T1000 (cell line): ENCODE measurements around the gene IPCEF1.

Experiments
- DNase-seq: peaks from one replicate; lab custom pipeline; 2025; ENCODE audit warnings: mixed read lengths; lab: John Stamatoyannopoulos, UW

The IPCEF1 gene

GRCh38 chr6:154159126-154159525 lies 197.5 kb downstream of the IPCEF1 start:
- no peak for DNase-seq

DNA sequence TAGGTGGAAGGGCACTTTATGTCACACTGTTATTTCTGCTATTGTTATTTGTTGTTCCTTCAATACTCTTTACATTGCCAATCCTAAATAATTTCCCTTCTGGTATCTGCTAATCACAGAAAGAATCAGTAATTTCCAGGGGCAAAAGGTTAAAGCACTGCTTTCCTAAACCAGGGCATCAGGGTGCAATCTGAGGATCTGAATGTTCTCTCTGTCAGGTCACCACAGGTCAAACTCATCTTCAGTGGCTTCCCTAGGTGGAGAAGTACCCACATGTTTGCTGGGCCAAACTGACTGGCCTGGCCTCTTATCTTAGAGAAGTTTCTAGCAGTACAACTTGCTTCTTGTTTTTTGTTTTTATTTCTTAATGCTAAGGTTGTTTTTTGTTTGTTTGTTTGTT lies 198.9 kb downstream of the IPCEF1 start:
- DNase-seq, result no peak

GRCh38 chr6:154157082-154157481 lies 199.5 kb downstream of the IPCEF1 start:
- DNase-seq, result no peak

DNA sequence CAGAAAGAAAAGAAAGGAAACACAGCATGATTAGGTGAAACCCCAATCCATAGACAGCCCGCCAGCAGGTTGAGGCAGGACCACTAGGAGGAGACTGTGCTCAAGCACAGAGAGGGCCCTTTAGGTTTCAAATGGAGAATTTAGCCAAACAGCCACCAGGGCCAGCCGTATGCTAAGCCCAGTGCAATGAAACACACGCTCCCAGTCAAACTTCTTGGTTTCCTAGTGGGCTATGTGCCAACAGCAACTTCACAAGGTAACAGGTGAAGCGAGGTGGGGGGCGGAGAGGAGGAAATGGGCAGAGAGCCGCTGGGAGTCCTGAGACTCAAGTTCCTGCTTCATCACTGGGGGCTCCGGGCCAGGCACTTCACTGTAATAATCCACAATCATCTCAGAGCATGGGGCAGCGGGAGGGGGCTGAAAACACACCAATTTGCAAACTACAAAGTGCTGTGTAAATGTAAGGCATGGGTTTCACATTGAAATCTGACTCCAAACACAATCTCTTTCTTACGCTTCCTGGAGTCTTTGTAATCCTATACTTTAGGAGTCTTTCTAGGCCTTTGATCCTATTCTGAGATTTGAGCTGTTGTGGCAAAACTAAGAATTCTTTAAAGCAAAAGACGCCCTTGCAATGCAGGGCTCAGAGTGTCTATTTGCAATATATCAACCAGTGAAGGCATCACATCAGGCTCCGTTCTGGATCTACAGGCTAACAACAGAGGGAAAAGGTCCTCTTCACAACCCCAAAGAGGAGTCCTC lies 200.3 kb downstream of the IPCEF1 start:
- DNase-seq, result peak; percentile 3

DNA sequence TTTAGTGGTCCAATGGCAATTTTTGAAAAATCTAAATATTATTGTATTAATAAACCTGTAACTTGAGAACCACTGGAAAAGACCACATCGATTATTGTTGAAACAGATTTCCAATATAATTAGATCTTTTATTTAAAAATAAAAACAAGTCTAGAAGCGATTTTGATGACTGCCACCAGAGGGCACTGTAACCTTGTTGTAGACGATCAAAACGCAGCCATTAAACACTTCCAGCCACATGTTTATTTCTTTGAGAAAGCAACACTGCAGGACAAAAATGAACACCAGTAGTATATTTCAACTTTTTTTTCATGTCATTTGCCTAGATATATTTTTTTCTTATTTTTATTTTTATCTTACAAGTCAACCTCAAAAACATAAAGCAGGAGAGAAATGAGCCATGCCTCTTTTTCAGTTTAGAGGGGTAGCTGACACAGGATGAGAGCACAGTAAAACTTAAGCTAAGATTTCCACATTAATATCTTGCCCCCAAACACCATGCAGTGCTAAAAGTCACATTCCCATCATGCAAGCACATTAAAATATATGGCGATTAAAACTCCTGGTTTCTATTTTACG lies 202.1 kb downstream of the IPCEF1 start:
- no peak for DNase-seq

- DNase-seq, result no peak
Observed at GRCh38 chr6:154143753-154144152, 212.8 kb downstream of the IPCEF1 start.

DNA sequence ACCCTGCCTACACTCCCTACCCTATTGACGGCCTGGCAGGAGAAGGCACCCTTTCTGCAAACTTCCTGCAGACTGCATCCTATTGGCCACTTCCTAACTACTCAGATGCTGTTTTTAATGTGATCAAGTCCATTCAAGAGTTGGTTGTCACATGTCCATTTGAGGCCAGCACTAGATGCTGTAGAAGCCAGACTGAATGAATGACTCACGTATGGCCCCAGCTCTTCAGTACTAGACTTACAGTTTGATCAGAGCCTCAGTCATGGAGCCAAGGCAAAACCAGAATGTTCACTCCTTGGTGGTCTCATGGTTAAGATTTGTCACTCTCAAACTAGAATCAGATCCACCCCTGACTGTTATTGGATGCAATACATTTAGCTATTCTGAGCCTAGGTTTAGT lies 215.9 kb downstream of the IPCEF1 start:
- no peak for DNase-seq

GRCh38 chr6:154139892-154140291 lies 216.7 kb downstream of the IPCEF1 start:
- no peak for DNase-seq

- no peak for DNase-seq
Observed at GRCh38 chr6:154138793-154139192, 217.8 kb downstream of the IPCEF1 start.

GRCh38 chr6:154134471-154135147 lies 222.0 kb downstream of the IPCEF1 start:
- no peak for DNase-seq

DNA sequence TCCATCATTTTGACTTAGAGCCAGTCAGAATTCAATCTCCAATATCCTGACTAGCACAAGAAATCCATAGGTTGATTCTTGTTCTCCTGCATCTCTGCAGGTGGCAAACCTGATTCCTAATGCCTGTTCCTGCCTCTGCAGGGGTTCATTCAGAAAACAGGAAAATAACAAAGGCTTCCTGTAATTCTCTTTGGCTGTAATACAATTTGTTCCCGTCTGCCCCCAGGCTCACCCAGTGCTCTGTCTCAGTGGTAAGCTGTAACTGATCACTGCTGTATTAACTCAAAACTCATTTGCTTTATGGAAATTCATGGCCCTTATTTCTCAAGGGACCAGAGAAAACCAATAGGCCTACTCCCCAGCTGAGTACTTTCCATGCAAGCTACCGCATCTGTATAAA lies 228.9 kb downstream of the IPCEF1 start:
- DNase-seq, result no peak

DNA sequence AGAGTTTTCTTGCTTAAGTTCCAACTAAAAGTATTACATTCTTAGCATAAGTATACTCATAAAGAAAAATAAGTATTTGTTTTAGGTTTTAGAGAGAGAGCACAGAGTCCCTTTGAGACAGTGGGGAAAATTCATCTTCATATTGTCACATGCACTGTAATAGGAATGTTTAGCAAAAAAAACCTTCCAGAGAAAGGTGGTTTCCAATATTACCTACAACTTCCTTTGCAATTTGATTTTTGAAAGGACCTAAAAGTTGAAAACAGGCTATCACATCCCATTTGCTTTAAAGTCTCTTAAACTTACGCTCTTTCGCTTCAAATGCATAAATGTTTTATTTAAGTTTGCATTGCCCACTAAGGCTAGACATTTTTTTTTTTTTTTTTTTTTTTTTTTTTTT lies 231.2 kb downstream of the IPCEF1 start:
- DNase-seq, result no peak

- DNase-seq, result no peak
Observed at GRCh38 chr6:154123155-154123956, 233.2 kb downstream of the IPCEF1 start.

DNA sequence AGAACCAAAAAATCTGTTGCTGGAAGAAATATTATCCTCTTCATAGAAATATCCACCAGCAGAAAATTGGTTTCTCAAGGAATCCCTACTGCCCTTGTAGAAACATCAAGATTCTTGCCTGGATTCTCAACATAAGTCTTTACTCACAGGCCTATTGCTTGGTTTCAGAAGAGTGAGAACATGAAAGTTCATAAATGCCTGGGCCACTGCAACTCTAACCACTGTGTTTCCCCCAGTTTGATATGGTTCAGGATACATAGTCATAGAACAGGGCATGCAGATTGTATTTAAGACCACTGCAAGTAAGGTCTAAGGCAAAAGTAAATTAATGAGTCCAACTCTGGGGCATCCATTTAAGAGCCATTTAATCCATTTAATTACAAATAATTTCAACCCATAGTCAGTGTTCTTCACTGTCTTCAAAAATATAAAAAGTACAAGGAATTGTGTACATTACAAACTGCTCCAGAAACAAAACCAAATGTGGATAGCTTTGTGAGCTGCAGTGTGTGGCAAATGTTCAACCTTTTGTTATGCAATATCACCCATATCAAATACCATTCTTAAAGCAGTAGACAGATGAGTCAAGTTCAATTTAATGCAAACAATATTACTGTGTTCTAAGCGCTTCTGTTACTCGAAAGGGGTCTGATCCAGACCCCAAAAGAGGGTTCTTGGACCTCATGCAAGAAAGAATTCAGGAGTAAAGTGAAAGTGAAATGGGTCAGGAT lies 234.2 kb downstream of the IPCEF1 start:
- no peak for DNase-seq

DNA sequence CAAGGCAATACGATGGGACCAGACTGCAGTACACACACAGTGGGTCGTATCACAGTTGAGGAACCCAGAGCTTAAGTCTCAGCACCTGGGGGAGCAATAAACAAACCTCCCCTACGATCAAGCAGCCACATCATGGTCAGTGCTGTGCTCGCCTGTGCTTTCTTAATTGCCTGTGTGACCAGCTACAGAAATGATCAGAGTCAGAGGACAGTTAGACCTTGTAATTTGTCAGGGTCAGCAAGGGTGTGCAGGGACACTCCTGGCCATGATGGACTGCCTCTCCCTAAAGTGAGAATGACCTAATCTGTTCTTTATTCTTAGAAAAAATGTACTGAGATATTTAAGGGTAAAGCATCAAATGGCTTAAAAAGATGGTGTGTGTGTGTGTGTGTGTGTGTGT lies 239.1 kb downstream of the IPCEF1 start:
- DNase-seq, result no peak

DNA sequence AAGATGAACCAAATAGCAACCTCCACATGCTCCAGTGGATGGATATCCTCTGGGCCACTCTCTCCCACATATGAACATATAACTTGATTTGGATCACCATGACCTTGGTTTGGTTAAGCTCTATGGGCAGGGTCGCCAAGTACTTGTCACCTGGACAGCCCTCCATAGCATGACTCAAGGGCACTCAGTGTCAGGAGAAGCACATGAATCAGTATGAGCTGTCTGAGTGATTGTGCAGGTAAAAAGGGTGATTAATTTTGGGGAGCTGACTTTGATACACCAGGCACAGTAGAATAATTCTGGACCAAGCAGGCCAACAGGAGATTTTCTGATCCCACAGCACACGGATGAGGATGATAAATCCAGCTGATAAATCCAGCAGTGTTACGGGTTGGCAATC lies 243.2 kb downstream of the IPCEF1 start:
- DNase-seq, result no peak

- DNase-seq, result no peak
Observed at GRCh38 chr6:154112181-154112809, 244.3 kb downstream of the IPCEF1 start.

- no peak for DNase-seq
Observed at GRCh38 chr6:154111025-154111424, 245.6 kb downstream of the IPCEF1 start.

- no peak for DNase-seq
Observed at GRCh38 chr6:154106251-154106650, 250.4 kb downstream of the IPCEF1 start.
